Right lobe of liver (tissue), 6 donors: ENCODE results near the gene PRDM16. TPM values are rescaled to one million over a fixed set of nuclear protein-coding genes. Genes with fewer than 3 reads are reported as not detected.

Experiments used
- ATAC-seq, 4 donors: fragments of 200-7000 bp; cut with Tn5 transposase; one replicate each; pipeline ENCODE4 v1.9.1; 2020; ENCODE audit warnings: mild to moderate bottlenecking in 4 of 4, moderate library complexity in 4 of 4
- DNase-seq, 3 donors: peaks; one replicate each; pipeline ENCODE4 v3.0.0-alpha.2; 2020
- H3K27ac ChIP-seq, 3 donors: fragments of 200-600 bp; one replicate each; pipeline ENCODE4 v1.8.0; 2022
- H3K27me3 ChIP-seq, 2 donors: fragments of 200-600 bp; one replicate each; pipeline ENCODE4 v1.8.0; 2022
- H3K36me3 ChIP-seq, 4 donors: fragments of 200-600 bp; sonication (generic) in 1 of 4; one replicate each; pipeline versions ENCODE4 v1.5.1 to v1.8.0; 2017 to 2022; ENCODE audit warnings: control low read depth in 1 of 4
- H3K4me1 ChIP-seq, 4 donors: fragments of 200-600 bp; sonication (generic) in 1 of 4; one replicate each; pipeline versions ENCODE4 v1.5.1 to v1.8.0; 2017 to 2022; ENCODE audit warnings: control low read depth in 1 of 4
- H3K4me3 ChIP-seq, 3 donors: fragments of 200-600 bp; one replicate each; pipeline ENCODE4 v1.8.0; 2022
- H3K9me3 ChIP-seq, 4 donors: fragments of 200-600 bp; sonication (generic) in 1 of 4; one replicate each; pipeline versions ENCODE4 v1.5.1 to v1.8.0; 2017 to 2022; ENCODE audit warnings: control low read depth in 1 of 4
- POLR2A ChIP-seq: fragments of 450-650 bp; IDR thresholded peaks from one replicate; pipeline ENCODE4 v1.6.1; 2017; ENCODE audit warnings: antibody characterized with exemption, mild to moderate bottlenecking
- WGBS: methylation state at CpG from one replicate; pipeline ENCODE4 v1.1.6; 2018; ENCODE audit warnings: low coverage, low lambda C conversion rate; ENCODE audit not compliant: insufficient coverage; ENCODE audit errors: missing lambda C conversion rate; 5-methylcytosine and 5-hydroxymethylcytosine counted together
- intact Hi-C, 2 donors: fragments of 100-400 bp; cut with DNase I; formaldehyde crosslinking; loops; one replicate each; pipeline versions ENCODE4 v1.11.2 to v1.14.1; 2022
- total RNA-seq, 6 experiments: library from RNA; depleted of rRNA in 2 of 6; stranded (reverse); fragments of >200 nt in 2 of 6; fragmentation: NEBNext Ultra II Directional in 3 of 6; extraction: Animal tissue kit (Norgen Biotek cat#: 25700) in 3 of 6; gene quantifications; one replicate each; pipeline versions ENCODE4 v1.1.0 to v1.2.4, GENCODE V29; 2016 to 2023
- TF ChIP-seq, protein P1 (sequence below), 4 donors: fragments of 200-600 bp in 3 of 4; fragments of 450-650 bp in 1 of 4; IDR thresholded peaks; one replicate each; pipeline versions ENCODE4 v1.5.1 to v1.8.0; 2016 to 2022; ENCODE audit warnings: antibody characterized with exemption in 4 of 4, mild to moderate bottlenecking in 2 of 4
- donor health status: DM: no; HTN: yes; CAD: no.
- donor health status: DM: no; HTN: no; CAD: no.
- donor health status: DM: no; HTN: no; CAD: no.
- donor health status: DM: no; HTN: yes; CAD: no.
- donor health status: DM: no; HTN: yes; CAD: no.

Gene PRDM16
- total RNA-seq, 6 experiments from 2014 or later, result 0.06 to 0.75 (median 0.28) TPM

DNA sequence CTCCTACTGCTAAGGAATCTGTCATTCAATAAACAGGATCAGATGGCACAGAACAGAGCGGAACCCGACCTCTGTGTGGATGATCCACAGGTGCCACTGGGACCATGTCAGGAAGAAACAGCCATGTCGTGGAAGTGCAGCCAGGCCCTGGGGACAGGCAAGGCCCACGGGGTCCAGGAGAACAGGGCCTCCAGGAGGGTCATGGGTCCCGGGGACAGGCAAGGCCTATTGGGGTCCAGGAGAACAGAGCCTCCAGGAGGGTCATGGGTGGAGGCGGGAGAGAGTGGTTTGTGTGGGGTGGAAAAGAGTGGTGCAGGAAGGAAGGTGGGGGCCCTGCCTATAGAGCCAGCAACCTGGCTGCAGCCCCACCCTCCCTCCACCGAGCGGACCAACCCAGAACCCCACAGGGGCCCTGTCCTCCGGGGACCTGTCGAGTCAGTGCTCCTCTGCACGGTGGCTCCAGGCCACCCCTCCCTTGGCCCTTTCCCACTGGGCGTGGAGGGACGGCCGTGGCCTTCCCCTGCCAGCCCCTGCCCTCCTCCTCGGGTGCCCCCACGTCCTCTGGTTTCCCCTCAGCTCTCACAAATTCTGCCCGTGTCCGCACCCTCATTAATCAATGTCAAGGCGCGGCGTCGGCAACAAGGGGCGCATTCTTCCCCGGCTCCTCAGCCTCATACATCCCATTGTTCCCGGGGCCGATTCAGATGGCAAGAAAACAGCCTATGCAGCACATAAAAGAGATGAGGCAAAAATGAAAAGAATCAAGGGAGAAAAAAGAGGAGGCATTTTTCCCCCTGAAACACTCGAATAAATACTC is 146.4 kb downstream of the PRDM16 start:
- H3K27ac ChIP-seq, result no peak overlapping the region
- ATAC-seq, result no peak
- WGBS, result 45% methylated on average over 15 of the region's 27 CpGs

DNA sequence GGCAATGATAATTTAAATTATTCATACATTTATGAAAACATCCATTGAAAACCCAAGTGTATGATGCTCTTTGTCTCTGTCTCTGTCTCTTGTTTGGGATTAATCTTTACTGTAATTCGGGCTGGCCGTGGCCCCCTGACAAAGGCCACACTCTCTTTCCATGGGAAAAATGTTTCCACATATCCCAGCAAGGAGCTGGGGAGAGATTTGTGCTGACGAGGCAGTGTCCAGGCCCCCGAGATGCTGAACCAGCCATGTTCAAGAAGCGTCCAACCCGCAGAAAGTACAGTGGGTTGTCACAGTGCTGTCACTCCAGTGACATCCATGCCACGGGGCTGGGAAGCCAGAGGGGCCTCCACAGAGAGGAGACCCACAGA is 147.0 kb downstream of the PRDM16 start:
- Histone ChIP-seq H3K9me3 (no peaks in the 10 kb centered on the region), H3K27me3 (no peaks in the 10 kb centered on the region), H3K4me3 (no peak overlapping the region), H3K36me3 (no peaks in the 10 kb centered on the region), H3K4me1 (peaks cover 0 to 12% (median 0%) of the 10 kb centered on the region in 4 donors), H3K27ac (no peak overlapping the region)
- DNase-seq (no peak), ATAC-seq (no peak)
- WGBS, result 51% methylated on average over 2 of the region's 7 CpGs
- intact Hi-C loops, result no loop called here
- no peak for TF ChIP-seq POLR2A
- TF ChIP-seq, protein P1, sequence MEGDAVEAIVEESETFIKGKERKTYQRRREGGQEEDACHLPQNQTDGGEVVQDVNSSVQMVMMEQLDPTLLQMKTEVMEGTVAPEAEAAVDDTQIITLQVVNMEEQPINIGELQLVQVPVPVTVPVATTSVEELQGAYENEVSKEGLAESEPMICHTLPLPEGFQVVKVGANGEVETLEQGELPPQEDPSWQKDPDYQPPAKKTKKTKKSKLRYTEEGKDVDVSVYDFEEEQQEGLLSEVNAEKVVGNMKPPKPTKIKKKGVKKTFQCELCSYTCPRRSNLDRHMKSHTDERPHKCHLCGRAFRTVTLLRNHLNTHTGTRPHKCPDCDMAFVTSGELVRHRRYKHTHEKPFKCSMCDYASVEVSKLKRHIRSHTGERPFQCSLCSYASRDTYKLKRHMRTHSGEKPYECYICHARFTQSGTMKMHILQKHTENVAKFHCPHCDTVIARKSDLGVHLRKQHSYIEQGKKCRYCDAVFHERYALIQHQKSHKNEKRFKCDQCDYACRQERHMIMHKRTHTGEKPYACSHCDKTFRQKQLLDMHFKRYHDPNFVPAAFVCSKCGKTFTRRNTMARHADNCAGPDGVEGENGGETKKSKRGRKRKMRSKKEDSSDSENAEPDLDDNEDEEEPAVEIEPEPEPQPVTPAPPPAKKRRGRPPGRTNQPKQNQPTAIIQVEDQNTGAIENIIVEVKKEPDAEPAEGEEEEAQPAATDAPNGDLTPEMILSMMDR (IDR thresholded peaks at IDR 0.05), result no peak

More for the DNA sequence above, 146.4 kb downstream of the PRDM16 start:
- DNase-seq, result no peak
- no peak for TF ChIP-seq POLR2A
- intact Hi-C loops, result no loop called here
- H3K36me3 ChIP-seq, result no peaks in the 10 kb centered on the region
- no peak overlapping the region for H3K4me3 ChIP-seq
- H3K9me3 ChIP-seq, result no peaks in the 10 kb centered on the region
- H3K4me1 ChIP-seq, result peaks cover 0 to 12% (median 0%) of the 10 kb centered on the region in 4 donors
- H3K27me3 ChIP-seq, result no peaks in the 10 kb centered on the region

DNA sequence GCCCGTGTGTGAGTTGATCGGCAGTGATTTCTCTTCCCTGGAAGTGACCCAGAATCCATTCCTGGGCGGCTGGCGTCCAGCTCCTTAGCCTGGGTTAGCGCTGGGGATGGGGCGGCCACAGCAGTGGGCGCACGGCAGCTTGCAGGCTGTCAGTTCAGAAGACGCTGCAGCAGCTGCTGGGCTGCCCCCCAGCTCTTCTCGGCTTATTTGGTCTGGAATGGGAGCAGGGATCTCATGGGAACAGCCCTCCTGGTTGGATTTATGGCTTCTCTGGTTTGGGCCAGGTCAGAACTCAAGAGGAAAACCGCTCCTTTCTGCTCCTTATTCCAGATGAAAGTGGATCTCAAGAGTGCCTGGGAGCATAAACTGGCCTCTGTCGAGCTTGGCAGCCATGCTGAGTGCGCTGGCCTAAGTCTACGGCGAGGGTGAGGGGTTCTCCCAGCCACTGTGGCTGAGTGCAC is 148.2 kb downstream of the PRDM16 start:
- H3K27ac ChIP-seq, result no peak overlapping the region
- H3K27me3 ChIP-seq, result no peaks in the 10 kb centered on the region
- DNase-seq (no peak), ATAC-seq (no peak)
- H3K4me1 ChIP-seq, result peaks cover 0 to 12% (median 0%) of the 10 kb centered on the region in 4 donors
- H3K9me3 ChIP-seq, result no peaks in the 10 kb centered on the region
- H3K36me3 ChIP-seq, result no peaks in the 10 kb centered on the region
- TF ChIP-seq POLR2A, result no peak
- TF ChIP-seq, protein P1 (IDR thresholded peaks at IDR 0.05), result no peak
- intact Hi-C loops, result no loop called here
- WGBS, result 80% methylated on average over 4 of the region's 15 CpGs
- no peak overlapping the region for H3K4me3 ChIP-seq

DNA sequence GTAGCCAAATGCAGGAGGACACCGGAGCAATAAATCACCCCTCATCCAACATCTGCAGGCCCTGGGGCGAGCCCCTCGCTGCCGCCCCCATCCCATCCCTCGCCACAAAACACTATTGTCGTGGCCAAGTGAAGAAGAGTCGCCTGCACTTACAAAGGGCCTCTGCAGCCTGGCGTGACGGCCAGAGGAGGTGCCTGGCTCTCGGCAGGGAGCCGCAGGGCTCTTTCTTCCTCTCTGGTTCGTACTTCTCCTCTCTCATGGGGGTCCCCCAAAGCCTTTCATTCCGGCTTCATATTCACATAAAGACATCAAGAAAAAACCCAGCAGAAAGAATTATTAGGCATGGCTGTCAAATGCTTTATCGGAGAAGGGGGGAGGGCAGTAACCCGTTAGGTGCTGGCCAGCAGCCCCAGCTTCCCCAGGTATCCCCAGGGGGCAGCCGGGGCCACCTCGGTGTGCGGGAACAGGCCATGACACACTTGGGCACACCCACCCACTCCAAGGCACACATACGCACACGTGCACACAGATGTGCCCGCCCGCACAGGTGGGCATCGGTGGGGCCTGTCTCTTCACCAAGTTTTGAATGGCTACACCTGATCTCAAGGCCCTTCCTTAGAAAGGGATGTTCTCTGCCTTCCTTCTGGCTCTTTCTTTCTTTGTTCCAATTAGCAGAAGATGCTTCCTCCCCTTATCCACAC is 149.1 kb downstream of the PRDM16 start:
- Histone ChIP-seq H3K27me3 (no peaks in the 10 kb centered on the region), H3K9me3 (no peaks in the 10 kb centered on the region), H3K36me3 (no peaks in the 10 kb centered on the region), H3K4me1 (peaks cover 0 to 12% (median 0%) of the 10 kb centered on the region in 4 donors), H3K4me3 (no peak overlapping the region), H3K27ac (no peak overlapping the region)
- 41% methylated on average over 8 of the region's 23 CpGs for WGBS
- no peak for DNase-seq
- TF ChIP-seq POLR2A, result no peak
- TF ChIP-seq, protein P1 (IDR thresholded peaks at IDR 0.05), result no peak
- no peak for ATAC-seq
- intact Hi-C loops, result no loop called here
